Fibroblast of lung (primary cell): Measurements from ENCODE around the gene MT3.

ENCODE experiments used
- CTCF ChIP-seq, 2 donors: IDR thresholded peaks in 1 of 2; conservative IDR thresholded peaks in 1 of 2; 1 replicate in 1 of 2; 2 replicates in 1 of 2; pipeline ENCODE4 v1.5.1; 2011 to 2012; ENCODE audit warnings: low read length in 2 of 2, control low read depth in 1 of 2, inconsistent platforms in 1 of 2, low read depth in 1 of 2, mild to moderate bottlenecking in 1 of 2
- EZH2 ChIP-seq: IDR thresholded peaks from 2 replicates; pipeline ENCODE4 v1.5.1; 2012; ENCODE audit warnings: low read length, control low read depth, mild to moderate bottlenecking; ENCODE audit errors: missing control alignments

GRCh38 chr16:56630134-56630533, 40.8 kb downstream of the MT3 start:
- no peak for TF ChIP-seq CTCF (conservative IDR thresholded peaks at IDR 0.05 in 1 of 2, IDR thresholded peaks at IDR 0.05 in 1 of 2; ENCODE audit: low read depth in 1 of 2, low read length in 2 of 2)
- TF ChIP-seq EZH2 = no peak
